Measurements from ENCODE around the gene CAPS2.
"Not testable (repeated sequence)": the region's sequence is repeated elsewhere in the genome, so short reads cannot be mapped to it uniquely, and the experiment has no call there.

CAPS2 gene

DNA sequence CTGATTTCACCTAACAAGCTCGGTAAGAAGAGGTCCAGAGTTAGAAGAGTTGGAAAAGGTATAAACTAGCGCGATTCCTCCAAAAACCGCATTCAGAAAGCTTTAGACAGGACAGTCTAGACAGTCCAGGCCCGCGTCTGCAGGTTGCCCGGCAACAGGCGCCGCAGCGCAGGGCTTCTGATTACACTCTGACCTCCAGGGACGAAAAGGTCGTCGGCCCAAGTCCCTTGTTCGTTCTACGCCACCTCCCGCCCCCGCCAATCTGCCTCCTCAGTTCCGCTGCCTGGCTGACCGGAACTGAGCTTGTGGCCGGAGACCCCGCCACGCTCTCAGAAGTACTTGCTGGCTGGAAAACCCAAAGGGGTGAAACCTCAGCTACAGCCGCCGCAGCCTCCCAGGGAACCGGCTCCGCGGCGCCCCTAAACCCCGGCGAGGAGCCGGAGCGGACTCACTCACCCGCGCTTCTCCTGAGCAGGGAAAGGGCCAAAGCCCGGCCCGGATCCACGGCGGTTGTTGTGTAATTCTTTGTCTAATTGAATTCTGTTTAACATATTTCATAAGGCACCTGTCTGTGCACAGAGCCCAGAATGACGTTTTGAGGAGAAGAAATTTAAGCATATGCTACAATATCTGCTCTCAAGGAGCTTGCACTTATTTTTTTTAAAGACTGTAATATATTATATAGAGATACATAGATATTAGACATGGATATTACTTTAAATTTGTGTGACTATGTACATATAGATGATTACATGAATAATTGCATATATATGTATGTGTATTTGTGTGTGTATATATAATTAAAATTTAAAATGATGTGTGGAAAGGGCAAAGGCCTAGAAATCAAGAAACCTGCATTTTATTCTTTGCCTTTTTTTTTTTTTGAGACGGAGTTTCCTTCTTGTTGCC is at the start of gene CAPS2:
Gene CAPS2, minus strand, starts transcription at position 407 of the 909 bp plus-strand sequence. CDS start 3,826 bp downstream, outside the sequence.
- DNase-seq (ENCODE audit: low read depth, low spot score), result peak; percentile 63

DNA sequence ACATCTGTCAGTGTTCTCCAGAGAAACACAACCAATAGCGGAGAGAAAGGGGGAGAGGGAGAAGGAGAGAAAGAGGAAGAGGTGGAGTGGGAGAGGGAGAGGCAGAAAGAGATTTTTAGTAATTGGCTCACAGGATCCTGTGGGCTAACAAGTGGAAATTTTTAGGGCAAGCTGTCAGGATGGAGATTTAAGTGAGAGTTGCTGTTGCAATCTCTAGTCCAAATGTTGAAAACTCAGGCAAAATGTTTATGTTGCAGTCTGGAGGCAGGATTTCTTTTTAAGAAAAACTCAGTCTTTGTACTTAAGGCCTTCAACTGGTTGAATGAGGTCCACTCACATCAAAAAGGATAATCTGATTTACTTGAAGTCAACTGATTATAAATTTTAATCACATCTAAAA is 48.2 kb upstream of the CAPS2 start:
- no peak for DNase-seq (ENCODE audit: low read depth, low spot score)

DNA sequence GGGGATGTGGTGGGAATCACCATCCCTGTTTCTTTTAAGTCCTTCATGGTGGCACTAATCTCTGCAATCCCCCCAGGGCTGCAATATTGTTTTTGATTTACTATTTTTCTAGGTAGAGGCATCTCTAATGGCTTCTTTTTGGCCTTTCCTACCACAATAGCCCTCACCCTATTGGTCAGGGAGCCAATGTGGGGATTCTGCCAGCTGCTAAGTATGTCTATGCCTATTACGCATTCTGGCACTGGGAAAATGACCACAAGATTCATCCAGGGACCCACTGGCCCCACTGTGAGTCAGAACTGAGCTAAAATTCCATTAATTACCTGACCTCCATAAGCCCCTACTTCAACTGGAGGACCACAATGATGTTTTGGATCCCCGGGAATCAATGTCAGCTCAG is 44.8 kb upstream of the CAPS2 start:
- DNase-seq (ENCODE audit: low read depth, low spot score), result no peak

DNA sequence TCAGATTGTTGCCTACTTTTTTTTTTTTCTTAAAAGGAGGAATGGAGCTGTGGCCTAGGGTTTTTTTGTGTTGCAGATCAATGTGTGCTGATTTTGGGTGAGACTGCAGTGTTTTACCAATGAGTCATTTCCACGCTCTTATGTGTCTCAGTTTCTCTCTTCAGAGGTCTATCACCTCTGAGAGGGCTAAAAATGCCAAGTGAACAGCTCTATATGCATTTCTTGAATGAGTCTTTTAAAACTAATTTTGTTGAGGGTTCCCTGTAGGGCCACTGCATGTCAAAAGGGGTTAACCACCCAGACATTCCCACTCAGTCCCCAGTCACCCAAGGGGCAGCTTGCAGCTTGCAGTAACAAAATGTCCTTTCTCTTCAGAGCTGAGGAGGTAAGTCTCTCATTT is 36.5 kb upstream of the CAPS2 start:
- DNase-seq (ENCODE audit: low read depth, low spot score), result no peak

DNA sequence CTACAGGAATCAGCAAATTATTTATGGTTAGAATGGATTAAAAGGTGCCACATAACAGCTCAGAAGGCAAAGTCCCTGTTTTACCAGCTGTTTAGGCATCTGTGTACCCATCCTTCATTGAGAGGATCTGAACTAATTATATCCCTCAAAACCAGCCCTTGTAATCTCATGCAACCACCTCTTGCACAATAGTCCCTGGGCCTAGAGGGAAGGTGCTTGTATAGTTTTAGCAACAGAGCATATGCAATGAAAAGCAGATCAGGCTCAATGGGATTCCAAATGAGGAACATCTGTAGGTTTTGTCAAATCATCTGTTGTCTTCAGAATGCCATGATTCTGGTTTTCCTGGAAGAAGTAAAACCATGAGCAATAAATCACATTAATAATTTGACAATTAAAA is 34.8 kb upstream of the CAPS2 start:
- no peak for DNase-seq (ENCODE audit: low read depth, low spot score)

DNA sequence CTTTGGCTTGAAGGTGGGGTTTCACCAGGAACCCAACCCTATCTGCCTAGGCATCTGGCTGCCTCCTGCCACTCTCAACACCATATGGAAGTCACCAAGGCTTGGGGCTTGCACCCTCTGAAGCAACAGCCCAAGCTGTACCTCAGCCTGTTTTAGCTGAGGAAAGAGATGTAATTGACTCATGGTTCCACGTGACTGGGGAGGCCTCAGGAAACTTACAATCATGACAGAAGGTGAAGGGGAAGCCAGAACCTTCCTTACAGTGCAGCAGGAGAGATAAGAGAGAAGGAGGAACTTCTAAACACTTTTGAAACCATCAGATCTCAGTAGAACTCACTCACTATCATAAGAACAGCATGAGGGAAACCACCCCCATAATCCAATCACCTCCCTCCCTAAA is 31.3 kb upstream of the CAPS2 start:
- DNase-seq (ENCODE audit: low read depth, low spot score), result no peak

DNA sequence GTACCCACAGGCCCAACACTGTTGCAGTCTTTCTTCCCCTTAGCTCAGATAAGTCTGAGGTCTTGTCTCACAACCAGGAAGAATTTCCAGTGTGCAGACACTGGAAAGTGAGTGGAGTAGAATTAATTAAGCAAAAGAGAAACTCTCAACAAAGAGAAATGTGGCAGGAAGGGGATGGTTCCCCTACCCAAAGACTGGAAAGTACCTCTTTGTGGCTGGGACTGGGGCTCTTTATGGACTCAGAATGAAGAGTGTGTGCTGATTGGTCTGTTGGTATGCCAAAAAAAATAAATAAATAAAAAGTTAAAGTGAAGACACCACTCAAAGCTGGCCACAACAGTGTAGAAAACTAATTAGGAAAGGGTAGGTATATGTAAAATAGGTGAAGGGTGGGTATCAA is 30.8 kb upstream of the CAPS2 start:
- no peak for DNase-seq (ENCODE audit: low read depth, low spot score)

DNA sequence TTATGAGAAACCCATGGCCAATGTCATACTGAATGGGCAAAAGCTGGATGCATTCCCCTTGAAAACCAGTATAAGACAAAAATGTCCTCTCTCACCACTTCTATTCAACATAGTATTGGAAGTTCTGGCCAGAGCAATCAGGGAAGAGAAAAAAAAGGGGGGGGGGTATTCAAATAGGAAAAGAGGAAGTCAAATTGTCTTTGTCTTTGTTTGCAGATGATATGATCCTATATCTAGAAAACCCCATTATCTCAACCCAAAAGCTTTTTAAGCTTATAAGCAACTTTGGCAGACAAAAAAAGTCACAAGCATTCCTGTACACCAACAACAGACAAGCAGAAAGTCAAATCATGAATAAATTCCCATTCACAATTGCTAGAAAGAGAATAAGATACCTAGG is 23.9 kb upstream of the CAPS2 start:
- no peak for DNase-seq (ENCODE audit: low read depth, low spot score)

DNA sequence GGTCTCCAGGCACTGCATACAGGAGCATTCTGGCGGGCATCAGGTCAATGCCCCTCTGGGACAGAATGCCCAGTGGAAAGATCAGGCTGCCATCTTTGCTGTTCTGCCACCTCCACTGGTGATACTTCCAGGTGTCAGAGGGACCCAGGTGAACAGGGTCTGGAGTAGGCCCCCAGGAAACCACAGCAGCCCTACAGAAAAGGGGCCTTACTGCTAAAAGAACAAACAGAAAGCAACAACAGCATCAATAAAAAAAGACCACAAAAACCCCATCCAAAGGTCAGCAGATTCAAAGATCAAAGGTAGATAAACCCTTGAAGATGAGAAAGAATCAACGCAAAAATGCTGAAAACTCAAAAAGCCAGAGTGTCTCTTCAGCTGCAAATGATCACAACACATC is 20.3 kb upstream of the CAPS2 start:
- DNase-seq (ENCODE audit: low read depth, low spot score), result no peak

DNA sequence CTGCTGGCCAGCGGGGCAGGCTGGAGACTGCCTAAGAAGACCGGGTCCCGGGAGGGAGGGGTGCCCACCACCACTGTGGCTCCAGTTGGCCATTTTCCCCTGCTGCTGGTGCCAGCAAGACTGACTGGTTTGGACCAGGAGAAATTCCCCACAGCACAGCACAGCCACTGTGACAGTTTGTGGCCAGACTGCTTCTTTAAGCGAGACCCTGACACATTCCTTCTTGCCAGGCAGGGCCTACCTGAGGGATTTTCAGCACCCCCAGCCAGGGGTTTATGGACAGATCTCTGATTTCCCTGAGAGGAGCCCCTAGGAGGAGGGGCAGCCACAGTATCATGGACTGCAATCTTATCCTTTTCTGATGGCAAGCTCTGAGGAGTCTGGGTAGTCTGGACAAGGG is 19.8 kb upstream of the CAPS2 start:
- no peak for DNase-seq (ENCODE audit: low read depth, low spot score)

DNA sequence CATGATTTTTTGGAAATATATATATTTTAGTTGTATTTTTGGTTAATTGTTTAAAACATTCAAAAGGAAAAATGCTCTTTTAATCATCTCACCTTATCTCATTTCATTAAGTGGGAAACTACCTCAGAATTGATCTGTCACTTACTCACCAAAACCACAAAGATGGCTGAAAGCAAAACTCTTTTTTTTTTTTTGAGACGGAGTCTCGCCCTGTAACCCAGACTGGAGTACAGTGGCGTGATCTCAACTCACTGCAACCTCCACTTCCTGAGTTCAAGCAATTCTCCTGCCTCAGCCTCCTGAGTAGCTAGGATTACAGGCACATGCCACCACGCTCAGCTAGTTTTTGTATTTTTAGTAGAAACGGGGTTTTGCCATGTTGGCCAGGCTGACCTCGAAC is 16.1 kb upstream of the CAPS2 start:
- not testable (repeated sequence) for DNase-seq (ENCODE audit: low read depth, low spot score)

DNA sequence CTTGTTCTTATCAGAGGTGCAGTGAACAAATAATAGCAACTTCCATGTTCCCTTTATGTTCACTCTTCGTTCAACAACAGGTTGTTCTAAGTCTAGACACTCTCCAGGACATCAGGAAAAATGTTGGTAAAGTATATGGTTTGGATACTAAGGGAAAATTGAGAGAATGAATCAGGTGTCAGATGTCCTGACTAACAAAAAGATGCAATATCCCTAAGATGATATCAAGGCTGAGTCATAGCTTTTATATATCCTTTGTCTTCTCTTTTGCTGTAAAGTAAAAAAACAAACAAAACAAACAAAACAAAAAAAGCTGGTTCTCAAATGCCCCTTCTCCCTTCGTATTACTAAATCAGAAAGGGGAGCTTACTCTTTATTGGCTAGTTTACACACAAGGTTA is 15.4 kb upstream of the CAPS2 start:
- no peak for DNase-seq (ENCODE audit: low read depth, low spot score)

DNA sequence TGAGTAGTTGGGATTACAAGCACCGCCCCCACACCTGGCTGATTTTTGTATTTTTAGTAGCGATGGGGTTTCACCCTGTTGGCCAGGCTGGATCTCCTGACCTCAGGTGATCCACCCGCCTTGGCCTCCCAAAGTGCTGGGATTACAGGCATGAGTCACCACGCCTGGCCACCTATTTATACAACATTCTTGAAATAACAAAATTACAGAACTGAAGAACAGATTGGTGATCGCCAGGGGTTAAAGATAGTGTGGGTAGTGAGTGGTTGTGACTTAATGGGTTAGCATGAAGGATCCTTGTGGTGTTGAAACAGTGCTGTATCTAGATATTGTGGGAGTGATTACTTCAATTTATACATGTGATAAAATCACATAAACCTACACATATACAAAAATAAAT is 11.7 kb upstream of the CAPS2 start:
- DNase-seq (ENCODE audit: low read depth, low spot score), result no peak

DNA sequence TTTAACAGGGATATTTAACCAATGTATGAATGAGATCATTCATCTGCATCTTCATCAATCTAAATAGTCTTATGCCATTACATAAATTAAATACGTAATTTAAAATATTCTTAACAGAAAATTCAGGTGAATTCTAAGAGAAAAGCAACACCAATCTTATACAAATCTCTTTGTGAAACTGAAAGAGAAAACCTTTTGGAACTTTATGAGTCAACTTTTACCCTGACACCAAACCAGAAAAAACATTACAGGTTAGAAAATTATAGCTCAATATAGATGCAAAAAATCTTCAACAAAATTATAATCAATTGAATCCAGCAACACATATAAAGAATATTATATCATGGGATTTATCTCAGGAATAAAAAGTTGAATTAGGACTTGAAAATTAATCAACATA is 7.8 kb upstream of the CAPS2 start:
- DNase-seq (ENCODE audit: low read depth, low spot score), result no peak

DNA sequence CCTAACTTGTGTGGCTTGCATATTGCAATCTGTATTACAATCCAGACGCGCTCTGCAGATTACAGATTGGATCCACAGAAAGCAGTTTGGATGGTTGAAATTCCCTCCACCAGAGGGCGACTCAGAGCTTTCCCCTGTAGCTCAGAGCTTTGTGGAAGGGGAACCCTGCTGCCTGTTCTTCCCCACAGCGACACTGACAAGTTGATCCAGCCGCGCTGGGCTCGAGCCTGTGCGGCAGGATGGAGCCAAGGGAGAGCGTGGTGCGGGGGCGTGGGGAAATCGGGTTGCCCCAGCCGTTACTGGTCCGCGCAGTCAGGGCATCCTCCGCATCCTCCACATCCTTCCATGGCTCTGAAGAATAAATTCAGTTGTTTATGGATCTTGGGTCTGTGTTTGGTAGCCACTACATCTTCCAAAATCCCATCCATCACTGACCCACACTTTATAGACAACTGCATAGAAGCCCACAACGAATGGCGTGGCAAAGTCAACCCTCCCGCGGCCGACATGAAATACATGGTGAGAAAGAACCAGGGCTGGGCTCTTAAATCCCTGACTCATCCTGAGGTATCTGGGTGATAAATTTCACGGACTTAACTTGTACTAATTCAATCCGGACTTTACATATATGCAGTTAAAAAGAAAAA is 4.4 kb upstream of the CAPS2 start, which contains the start of gene GLIPR1L1:
Gene GLIPR1L1, plus strand, starts transcription at position 287 of the 647 bp plus-strand sequence. Its CDS starts 59 bp downstream, at position 346.
- peak; percentile 61 for DNase-seq (ENCODE audit: low read depth, low spot score)

DNA sequence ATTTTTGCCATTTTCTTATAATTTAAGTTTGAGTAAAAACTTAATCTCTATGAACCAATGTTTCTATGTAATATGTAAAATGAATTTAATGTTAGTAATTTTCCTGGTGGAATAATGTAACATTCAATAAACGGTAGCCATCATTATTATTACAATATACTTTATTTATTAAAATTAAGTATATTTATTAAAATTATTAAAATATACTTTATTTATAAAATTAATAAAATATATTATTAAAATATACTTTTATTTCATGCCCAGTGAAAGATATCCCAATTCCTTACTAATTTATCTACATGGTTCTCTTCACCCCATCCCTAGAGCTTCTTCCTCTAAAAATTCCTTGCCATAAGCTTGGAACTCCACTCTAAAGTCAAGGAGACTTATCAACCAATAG is 2.5 kb downstream of the CAPS2 start:
- DNase-seq (ENCODE audit: low read depth, low spot score), result no peak

DNA sequence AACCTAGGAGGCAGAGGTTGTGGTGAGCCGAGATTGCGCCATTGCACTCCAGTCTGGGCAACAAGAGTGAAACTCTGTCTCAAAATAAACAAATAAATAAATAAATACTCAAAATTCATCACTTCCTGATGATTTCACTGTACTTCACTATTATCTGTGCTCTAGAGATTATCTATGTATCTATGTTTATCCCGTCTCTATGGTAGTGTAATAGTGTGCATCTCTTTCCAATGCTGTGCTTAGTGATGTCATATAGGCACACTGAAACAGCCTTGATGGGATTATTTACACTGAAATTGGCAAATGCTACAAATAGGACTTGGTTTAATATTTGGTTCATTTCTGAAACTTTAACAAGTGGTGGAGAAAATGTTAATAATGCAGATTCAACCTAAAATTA is 6.5 kb downstream of the CAPS2 start:
- no peak for DNase-seq (ENCODE audit: low read depth, low spot score)

DNA sequence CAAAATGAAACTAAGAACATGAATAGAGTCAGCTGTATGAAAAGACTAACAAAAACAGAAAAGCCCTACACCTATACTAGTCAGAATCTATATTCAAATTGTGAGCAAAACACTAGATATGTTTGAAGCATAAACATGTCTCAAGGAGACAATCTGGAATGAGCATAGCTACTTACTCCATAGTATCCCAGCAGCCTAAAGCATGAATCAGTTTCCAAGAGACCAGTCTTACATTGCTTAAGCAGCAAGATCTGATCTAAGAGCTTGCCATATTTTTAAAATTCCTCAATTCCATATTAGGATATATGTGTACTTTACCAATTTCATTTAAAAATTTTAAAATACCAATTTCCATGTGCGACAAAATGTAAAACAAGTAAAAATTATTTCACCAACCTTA is 7.7 kb downstream of the CAPS2 start:
- no peak for DNase-seq (ENCODE audit: low read depth, low spot score)

DNA sequence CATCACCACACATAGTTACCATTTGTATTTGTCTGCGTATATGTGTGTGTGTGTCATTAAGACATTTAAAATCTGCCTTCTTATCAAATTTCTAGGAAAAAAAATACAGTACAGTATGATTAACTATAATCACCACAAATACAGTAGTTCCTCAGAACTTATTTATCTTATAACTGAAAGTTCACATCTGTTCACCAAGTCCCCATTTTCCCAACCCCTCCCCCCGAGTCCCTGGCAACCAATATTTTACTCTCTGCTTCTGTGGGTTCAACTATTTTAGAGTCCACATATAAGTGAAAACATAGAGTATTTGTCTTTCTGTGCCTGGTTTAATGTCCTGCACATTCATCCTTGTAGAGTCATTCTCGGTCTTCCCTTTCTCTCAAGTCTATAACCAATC is 12.3 kb downstream of the CAPS2 start:
- DNase-seq (ENCODE audit: low read depth, low spot score), result no peak

DNA sequence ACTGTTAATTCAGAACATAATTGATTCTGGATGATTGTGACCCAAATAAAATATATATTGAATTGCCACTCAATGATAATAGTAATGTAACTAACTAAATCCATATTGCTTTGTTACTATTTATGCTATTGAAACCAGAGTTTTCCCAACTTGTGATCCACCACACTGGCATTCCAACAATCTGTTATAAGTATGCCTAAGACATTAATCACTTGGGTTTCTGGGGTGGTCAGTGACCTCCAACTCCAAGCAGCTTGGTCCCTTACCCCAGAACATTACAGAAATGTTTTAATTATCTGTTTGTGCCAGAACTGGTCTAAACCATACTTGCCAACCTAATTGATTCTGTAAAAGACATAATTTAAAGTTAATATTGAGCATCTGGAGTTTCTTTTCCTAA is 14.6 kb downstream of the CAPS2 start:
- DNase-seq (ENCODE audit: low read depth, low spot score), result no peak

DNA sequence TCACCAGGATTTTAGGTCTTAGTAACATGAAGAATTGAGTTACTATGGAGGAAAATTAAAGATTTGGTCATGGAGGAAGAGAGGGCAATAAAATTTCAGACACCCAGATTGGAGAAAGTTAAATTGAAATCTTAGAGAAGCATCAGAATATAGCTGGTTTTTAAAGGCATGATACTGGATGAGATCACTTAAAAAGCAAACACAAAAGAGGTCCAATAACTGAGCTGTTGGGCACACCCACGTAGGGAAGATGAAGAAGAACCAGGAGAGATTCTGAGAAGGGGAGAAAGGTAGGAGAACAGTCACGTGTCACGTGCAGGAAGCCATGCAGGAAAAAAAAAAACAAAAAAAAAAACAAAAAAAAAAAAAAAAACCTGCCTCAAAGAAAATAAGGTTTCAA is 18.8 kb downstream of the CAPS2 start:
- no peak for DNase-seq (ENCODE audit: low read depth, low spot score)

DNA sequence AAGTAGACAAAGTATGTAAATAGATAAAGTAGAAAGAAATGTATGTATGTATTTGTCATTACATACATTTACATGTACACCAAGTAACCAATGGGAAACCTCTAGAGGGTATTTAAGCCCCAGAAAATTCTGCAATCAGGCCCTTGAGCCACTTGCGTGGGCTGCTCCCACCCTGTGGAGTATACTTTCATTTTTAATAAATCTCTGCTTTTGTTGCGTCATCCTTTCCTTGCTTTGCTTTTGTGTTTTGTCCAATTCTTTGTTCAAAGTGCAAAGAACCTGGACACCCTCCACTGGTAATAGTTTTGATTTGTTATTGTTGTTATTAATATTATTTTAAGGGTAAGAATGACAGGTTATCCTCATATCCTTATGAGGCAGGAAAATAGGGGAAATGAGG is 21.8 kb downstream of the CAPS2 start:
- DNase-seq (ENCODE audit: low read depth, low spot score), result no peak

Data from brain pericyte (primary cell).